HG03135 (cell line): Measurements from ENCODE around the gene PCYT2.

Experiments
- ATAC-seq: cut with Tn5 transposase; IDR thresholded peaks from one replicate; pipeline ENCODE4 v1.9.1; 2021; ENCODE audit warnings: mild to moderate bottlenecking, moderate library complexity; ENCODE audit not compliant: unreplicated experiment

PCYT2 gene

GRCh38 chr17:81858967-81859905 is 52.0 kb downstream of the PCYT2 start:
- ATAC-seq = no peak

GRCh38 chr17:81858170-81858966 is 52.8 kb downstream of the PCYT2 start:
- no peak for ATAC-seq

GRCh38 chr17:81854974-81855774 is 56.0 kb downstream of the PCYT2 start:
- ATAC-seq = no peak

GRCh38 chr17:81852237-81852636 is 59.0 kb downstream of the PCYT2 start:
- no peak for ATAC-seq

GRCh38 chr17:81851423-81851822 is 59.8 kb downstream of the PCYT2 start:
- ATAC-seq = no peak
